ENCODE results near the gene TTLL11. TPM values are rescaled to one million over a fixed set of nuclear protein-coding genes. Genes with fewer than 3 reads are reported as not detected.
A peak's percentile ranks its signal among the peaks of the same experiment; 100 is the strongest.

TTLL11 gene
- total RNA-seq, 1 experiment from 2014 or later: 4.0 TPM

DNA sequence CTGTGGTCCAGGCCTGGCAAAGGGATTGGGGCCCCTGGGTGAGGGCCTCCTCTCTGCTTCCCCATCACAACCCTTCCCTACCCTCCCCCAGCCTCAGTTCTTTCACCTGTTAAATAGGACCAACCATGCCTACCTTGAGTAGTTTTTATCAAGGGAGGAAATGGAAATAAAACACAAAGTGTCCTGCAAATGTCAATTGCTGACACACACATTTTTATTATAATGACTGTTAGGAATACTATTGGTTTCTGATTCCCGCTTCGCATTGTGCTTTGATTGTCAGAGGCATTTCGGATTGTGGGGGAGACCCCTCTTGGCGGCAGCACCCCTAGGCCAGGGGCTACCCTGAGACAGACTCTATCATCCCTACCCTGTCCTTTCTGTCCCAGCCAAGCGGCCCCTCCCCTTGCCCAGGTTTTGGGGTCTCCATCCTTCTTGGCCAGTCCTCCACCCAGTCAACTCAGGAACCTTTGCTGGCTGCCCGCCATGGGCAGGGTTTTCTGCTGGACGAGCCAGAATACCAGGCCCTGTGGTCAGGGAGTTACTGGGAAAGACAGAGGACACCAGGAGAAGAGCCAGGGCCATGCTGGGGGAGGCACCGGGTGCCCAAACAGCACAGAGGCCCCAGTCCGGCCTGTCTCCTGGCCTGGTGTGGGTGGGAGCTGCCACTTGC lies 18.4 kb upstream of the TTLL11 start:
- DNase-seq (ENCODE audit: extremely low read depth, low read depth): no peak

DNA sequence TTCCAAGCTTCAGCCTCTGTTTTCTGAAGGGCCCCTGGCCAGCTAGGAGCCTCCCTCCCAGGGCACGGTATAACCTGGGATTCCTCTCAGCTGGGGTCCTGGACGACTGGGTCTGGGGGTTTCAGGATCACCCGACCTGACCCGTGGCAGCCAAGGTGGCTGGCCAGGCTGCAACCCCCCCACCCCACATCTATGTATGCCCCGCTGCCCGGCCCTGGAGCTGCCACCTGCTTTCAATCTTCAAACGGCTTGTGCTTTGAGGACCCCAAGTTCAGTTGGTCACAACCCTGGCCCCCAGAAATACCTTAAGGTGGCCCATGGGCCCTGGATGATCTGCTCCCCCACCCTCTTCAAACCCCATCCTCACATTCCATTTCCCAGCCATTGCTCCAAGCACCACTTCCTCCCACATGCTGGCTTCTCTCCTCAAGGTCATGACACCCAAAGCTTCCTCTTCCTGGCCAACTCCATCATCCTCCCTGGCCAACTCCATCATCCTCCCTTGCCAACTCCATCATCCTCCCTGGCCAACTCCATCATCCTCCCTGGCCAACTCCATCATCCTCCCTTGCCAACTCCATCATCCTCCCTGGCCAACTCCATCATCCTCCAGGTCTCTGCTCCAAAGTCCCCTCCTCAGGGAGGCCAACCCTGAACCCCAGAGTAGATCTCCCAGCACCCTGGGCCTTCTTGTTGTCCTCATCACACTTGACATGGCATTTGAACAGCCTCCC lies 17.2 kb upstream of the TTLL11 start:
- DNase-seq (ENCODE audit: extremely low read depth, low read depth): no peak

DNA sequence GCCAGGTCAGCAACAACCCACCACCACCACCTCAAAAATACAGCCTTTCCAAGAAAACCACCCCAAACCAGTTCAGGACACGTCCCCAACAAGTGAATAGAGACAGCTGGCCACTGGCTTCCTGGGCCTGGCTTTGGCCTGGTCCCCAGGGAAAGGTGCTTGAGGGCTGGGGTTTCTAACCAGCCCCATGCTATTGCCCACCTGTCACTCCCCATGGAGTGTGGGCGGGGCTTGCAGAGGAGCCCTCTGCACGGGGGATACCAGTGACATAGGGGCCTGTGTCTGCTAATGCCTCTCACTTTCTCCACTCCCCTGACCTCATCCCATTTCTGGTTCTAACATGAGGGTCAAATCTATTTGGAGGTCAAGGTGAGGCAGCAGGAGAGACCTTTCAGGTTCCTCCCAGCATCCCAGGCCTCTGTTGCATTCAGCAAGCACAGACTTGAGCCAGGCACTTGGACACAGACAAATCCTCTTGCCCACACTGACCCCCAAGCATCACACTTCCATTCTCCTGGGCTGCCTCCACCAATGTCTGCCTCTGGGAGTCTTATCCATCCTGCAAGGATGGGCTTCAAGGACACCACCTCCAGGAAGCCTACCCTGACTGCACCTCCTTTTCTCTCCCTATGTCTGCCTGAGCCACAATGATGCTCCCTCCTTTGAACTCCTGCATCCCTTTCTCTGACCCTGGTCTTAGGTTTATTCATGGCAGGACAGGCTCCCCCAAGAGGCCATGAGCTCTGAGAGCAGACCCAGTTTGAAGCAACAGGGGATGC lies 16.1 kb upstream of the TTLL11 start:
- no peak for DNase-seq (ENCODE audit: extremely low read depth, low read depth)

DNA sequence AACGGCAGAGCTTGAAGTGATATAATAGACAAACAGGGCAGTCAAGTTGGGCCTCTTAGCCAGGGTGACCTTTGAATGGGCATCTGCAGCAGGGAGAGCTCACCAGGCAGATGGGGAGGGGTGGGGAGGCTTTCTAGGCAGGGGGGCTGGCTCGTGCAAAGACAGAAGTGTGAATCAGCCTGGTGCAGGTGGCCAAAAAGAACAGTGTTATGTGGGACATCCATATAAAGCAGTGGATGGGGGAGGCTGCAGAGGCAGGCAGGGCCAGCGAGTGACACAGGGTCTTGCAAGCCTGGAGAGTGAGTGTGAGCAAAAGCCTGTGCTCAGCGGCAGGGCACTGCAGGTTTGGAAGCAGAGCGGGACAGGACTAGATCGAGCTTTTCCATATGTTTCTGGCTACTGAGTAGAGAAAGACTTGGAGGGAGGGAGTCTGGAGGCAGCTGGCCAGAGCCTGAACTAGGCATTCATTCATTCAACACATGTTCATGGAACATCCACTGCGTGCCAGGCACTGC lies 14.2 kb upstream of the TTLL11 start:
- DNase-seq (ENCODE audit: extremely low read depth, low read depth): no peak

DNA sequence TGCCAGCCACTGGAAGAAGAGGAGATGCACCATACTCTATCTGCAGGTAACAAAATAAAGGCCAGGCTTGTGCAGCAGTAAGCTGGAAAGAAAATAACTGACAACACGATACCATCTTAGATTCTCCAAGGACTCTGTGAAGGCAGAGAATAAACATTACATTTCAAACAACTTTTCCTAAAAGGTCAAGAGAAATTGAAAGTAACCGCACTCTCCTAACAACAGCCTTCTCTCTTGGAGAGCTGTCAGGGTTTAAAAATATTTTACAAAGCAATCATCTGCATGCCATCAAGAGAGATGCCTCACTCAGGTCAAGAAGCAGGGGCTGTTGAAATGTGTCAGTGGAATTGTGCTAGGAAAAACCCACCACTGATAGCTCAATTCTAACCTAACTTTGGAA lies 13.5 kb upstream of the TTLL11 start:
- DNase-seq (ENCODE audit: extremely low read depth, low read depth): no peak

DNA sequence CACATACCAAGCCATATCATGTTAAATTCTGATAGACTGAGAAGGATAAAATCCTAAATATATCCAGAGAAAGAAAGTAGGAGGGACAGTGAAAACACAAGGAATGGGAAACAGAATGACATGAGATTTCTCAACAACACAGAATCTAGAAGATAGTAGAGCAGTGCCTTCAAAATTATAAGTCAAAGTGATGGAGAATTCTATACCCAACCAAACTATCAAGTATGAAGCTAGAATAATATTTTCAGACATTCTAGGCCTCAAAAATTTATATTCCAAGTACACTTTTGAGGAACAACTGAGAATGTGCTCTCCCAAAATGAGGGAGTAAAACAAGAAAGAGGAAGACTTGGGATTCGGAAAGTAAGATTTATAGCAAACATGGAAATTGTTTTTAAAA lies 10.9 kb upstream of the TTLL11 start:
- DNase-seq (ENCODE audit: extremely low read depth, low read depth): no peak

DNA sequence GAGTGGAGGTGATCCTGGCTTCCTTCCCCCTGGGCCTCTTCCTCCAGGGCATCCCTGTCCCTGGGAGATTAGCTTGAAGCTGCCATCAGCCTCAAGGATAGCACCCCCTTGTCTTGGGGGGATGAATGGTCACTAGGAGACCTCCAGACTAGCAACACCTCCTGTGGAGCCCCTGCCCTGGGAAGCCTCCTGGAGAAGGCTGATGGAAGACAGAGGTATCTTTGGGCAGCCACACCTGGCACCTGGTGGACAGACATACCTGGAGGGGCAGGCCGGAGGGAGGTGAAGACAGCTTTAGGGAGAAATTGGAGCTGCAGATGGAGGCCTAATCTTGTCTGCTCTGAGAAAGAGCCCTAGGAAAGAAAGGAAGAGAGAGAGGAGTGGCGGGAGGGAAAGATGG lies 9.0 kb upstream of the TTLL11 start:
- DNase-seq (ENCODE audit: extremely low read depth, low read depth): no peak

DNA sequence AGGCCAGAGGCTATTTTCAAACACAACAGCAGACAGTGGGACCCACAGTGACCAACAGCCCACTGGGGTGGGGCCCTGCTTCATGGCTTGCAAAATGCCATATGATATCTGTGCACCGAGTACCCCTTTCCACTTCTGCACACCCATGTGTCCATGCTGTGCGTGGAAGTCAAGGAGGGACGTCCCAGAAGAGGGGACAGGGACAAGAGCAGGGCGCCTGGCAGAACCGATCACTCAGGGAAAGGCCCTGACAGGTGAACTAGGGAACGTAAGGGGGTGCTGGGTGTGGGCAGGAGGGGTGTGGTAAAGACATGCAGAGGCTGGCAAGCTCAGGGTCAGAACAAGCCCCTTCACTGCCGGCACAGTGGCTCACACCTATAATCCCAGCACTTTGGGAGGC lies 7.6 kb upstream of the TTLL11 start:
- DNase-seq (ENCODE audit: extremely low read depth, low read depth): no peak

DNA sequence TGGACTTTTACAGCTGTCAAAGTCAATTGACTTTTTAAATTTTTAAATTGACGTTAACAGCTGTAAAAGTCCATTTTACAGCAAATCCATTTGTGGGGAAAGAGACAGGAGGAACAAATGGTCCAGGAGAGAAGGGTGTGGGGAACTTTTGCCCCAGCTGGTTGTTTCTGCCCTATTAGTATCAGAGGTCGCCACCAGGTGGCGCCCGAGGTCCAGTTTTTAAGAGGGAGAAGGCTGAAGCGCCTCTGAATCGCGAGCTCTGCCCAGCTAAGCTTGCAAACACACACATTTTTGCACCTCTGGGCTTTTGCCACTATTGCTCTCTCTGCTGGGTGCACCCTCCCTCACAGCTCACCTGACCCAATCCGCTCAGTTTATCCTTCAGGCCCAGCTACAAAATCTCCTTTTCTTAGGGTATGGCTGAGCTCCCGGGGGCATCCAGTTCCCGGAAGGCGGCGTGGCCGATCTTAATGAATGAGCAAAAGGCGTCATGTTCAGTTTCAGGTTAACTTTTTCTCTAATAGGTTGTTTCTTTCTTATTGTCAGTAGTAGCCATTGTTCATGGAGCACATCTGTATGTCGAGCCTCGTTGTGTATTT lies 6.3 kb upstream of the TTLL11 start:
- peak; percentile 80 for DNase-seq (ENCODE audit: extremely low read depth, low read depth)

DNA sequence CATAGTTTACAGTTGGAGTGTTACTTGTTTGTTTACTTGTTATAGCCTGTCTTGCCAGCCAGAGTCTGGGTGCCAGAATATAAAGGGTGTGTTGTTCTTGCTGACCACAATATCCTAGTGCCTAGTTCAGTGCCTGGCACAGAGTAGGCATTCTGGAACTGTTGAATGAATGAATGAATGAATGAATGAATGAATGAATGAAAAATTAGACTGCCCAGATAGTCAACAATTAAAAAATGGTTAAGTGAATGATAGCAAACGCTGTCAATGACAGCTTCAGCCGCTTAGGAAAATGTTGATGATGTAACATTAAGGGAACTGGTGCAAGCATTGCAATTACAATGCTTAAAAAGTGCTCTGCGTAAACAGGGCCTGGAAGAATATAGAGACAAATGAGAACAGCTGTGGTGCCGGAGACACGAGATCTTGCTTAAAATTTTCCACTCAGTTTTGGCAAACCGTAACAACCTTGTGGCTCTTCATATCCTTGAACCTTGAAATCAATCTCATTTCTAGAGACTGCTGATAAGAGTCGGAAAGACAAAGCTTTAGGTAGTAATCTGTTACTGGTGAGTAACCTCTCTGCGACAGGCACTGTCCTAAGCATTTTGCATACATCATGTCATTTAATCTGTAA lies 4.7 kb upstream of the TTLL11 start:
- DNase-seq (ENCODE audit: extremely low read depth, low read depth): peak; percentile 21

DNA sequence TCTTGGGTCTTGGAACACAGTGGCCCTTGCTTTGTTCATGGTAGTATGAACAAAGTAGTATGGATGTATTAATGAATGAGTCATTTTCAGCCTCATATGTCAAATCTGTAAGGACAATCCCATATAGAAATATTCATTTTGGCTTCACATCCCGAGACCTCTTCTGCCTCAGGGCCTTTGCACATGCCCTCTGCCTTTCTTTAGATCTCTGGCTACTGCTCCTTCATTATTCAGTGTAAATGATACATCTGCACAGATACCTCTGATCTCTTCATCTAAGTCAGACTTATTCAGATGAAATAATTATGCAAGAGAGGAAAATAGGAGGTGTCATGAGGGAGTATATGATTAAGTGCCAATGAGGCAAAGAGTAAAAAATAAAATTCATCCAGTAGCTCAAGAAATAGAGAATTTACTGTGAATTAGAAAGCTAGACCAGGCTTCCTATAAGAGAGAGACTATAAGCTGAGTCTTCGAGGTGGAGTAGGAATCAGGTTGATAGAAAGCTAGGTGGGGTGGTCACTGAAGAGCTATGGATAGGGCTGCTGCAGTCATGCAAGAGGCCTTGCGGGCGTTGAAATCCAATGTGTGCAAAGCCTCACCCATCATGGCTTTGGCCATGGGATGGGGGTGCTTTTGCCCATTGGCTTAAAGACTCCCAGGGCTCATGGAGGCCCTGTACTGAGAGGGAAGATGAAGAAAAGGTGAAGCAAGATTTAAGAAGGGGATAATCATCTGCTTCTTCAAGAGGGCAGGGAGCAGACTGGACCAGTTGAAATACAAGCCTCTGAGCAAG lies 3.7 kb upstream of the TTLL11 start:
- no peak for DNase-seq (ENCODE audit: extremely low read depth, low read depth)

DNA sequence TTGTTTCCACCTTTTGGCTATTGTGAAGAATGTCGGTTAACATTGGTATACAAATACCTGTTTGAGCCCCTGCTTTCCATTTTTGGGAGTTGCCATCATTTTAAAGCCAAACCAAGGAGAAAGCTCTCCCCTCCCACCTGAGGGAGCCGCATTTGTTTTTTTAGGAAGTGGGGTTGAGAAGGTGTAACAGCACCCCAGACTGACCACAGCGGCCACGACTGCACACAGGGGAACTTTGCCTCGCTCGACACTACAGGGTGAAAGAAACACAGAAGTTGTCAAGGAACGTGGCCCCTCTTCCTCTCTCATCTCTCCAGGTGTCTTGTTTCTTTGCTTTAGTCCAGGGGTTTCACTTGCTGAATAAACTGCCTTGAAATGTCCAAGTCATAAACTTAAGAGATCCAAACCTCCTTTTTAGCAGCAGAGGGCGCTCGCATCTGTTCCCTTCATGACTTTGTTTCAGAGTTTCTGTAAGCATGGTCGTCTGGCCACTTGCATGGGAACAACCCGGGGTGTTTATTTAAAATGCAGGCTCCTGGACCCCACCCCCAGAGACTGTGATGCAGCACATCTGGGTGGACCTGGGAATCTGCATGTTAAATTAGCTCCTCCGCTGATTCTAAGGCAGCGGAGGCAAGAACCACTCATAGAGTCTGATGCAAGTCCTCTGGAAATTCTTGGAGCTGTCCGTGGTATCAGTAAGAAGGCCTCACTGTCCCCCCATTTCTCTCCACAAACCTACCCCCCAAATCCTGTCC lies 2.1 kb upstream of the TTLL11 start:
- peak; percentile 46 for DNase-seq (ENCODE audit: extremely low read depth, low read depth)

DNA sequence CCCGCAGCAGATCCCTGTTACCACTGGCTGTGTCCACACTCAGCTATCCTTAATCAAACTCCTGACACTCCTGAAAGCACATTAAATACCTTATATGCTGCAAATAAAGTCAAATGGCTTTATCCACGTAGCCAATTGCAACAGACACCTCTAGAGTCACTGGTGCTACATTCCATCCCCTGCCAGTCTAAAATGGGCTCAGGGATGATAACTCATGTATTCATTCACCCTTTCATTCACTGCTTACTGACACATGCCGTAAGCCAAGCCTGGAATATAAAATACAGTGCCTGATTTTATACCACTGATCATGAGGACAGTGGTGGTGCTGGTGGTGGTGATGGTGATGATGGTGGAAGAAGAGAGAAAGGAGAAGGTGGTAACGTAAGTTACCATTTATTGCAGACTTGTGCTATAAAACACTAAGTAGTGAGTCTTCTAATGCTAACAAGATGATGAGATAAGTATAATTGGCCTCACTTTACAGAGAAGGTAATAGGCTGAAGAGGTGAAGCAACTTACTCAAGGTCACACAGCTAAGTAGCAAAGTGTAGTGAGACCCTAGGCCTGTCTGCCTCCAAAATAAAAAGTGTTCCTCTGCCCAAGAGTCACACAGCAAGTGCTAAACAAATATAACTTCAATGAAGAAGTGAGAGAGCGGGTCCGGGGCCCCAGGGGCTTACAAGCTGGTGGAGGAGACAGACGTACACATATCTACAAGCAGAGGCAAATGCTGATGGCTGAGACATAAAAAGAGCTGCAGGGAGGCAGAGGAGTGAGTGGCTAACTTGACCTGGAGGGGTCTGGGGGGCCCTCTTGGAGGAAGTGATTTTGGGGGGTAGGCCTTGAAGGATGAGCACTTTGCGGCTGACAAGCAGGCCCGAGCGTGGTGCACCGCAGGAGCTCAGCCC lies 1.2 kb downstream of the TTLL11 start:
- no peak for DNase-seq (ENCODE audit: extremely low read depth, low read depth)

DNA sequence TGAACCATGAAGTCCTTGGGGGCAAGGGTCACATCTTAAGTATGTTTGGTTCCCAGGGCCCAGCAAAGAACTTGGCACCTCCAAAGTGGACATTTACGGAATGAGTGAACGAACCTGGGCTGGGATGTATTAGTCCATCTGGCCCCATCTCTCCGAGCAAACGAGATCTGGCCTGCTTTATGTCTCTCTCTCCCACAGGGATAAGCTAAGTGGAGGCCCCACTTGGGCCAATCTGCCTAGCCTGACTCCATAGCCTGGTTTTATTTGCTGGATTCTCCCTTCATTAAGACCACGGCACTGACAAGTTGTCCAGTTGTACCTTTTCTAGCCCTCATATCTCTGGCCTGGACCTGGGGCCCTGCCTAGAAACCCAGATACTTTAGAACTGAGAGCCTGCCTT lies 2.1 kb downstream of the TTLL11 start:
- no peak for DNase-seq (ENCODE audit: extremely low read depth, low read depth)

DNA sequence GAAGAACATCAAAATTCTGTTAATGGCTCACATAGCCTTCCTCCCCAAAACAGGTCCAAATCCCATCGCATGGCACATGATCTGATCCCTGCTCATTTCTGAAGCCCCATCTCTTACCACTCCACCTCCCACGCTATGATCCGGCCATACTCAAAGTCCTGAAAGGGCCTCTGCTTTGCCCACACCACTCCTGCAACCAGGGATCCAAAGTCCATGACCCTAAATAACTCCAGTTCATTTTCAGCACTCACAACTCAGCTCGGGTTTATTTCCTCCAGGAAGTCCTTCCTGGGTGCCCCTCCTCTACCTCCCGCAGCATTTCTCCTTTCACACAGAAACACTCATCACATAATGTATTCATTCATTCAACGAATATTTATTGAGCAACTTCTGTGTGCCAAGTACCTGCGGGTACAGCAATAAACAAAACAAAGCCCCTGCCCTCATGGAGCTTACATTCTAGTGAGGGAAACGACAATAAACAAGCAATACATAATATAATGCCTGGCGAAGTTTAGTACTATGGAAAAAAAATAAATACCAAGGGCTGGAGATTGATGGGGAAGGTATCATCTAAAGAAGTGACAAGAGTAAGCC lies 2.7 kb downstream of the TTLL11 start:
- no peak for DNase-seq (ENCODE audit: extremely low read depth, low read depth)

DNA sequence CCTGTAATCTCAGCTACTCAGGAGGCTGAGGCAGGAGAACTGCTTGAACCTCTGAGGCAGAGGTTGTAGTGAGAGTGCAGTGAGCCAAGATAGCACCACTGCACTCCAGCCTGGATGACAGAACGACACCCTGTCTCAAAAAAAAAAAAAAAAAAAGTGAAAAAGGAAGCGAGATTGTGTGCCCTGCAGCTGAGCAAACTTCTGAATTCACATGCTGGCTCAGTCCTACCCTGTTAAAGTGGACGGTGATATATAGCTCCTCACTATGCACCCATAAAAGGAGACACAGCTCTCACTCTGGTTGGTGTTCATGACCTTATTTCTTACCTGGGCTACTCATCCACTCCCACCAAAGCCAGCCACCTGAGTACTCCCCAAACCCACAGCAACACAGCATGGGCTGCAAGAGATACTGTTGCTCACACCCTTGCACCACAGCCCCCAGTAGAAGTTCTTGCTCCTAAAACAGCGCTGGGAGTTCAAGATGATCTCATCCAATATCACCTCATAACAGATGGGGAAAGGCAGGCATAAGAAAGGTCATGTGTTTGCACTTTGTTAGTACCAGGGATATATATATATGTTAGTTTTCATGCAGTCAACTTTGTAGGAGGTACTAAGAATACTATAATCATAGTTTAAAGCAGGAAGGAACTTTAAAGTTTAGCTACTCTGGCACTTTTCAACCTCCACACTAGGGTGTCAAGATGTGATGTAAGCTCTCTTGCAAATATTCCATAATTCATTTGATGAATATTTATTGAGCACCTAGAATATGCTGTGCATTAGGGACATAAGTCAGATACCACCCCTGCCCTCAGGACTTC lies 4.0 kb downstream of the TTLL11 start:
- DNase-seq (ENCODE audit: extremely low read depth, low read depth): no peak
